Anterior cingulate cortex (tissue), 58 donors: Measurements from ENCODE around the gene RSPO4.
"Not testable (repeated sequence)": the region's sequence is repeated elsewhere in the genome, so short reads cannot be mapped to it uniquely, and the experiment has no call there.

Experiments
- DNase-seq, 58 donors: peaks; one replicate each; lab custom pipeline; 2025; lab: John Stamatoyannopoulos, UW

RSPO4 gene

GRCh38 chr20:1005452-1006027, 3.4 kb upstream of the RSPO4 start:
- peak in 1 of 58 donors; percentile 7 for DNase-seq

- no peak for DNase-seq
These were observed 2.0 kb upstream of the RSPO4 start for GRCh38 chr20:1003920-1004697.

GRCh38 chr20:1002682-1003561, 811 bp upstream of the RSPO4 start:
- no peak for DNase-seq

- DNase-seq = no peak
These were observed 995 bp downstream of the RSPO4 start for GRCh38 chr20:1001116-1001515.

- no peak for DNase-seq
These were observed 3.8 kb downstream of the RSPO4 start for GRCh38 chr20:998231-998830.

- DNase-seq = no peak
These were observed 4.6 kb downstream of the RSPO4 start for GRCh38 chr20:997486-997885.

- no peak for DNase-seq
These were observed 5.1 kb downstream of the RSPO4 start for GRCh38 chr20:997016-997415.

- no peak for DNase-seq
These were observed 6.9 kb downstream of the RSPO4 start for GRCh38 chr20:995170-995569.

GRCh38 chr20:992801-993535, 9.1 kb downstream of the RSPO4 start:
- DNase-seq = no peak

GRCh38 chr20:991850-992249, 10.3 kb downstream of the RSPO4 start:
- no peak for DNase-seq

GRCh38 chr20:990293-990959, 11.7 kb downstream of the RSPO4 start:
- no peak for DNase-seq

GRCh38 chr20:988272-988671, 13.8 kb downstream of the RSPO4 start:
- no peak for DNase-seq

- no peak for DNase-seq
These were observed 14.4 kb downstream of the RSPO4 start for GRCh38 chr20:987677-988076.

- no peak for DNase-seq
These were observed 15.3 kb downstream of the RSPO4 start for GRCh38 chr20:986733-987355.

- not testable (repeated sequence) for DNase-seq
These were observed 17.1 kb downstream of the RSPO4 start for GRCh38 chr20:984994-985393.

GRCh38 chr20:982754-983153, 19.4 kb downstream of the RSPO4 start:
- no peak for DNase-seq

- DNase-seq = no peak
These were observed 25.1 kb downstream of the RSPO4 start for GRCh38 chr20:977021-977420.

- no peak for DNase-seq
These were observed 26.1 kb downstream of the RSPO4 start for GRCh38 chr20:976033-976432.

- no peak for DNase-seq
These were observed 28.3 kb downstream of the RSPO4 start for GRCh38 chr20:973785-974194.
